EH (cell line): Measurements from ENCODE around the gene TSPAN5.

Source experiments
- DNase-seq: peaks from one replicate; pipeline ENCODE4 v3.0.0-alpha.2; 2015; ENCODE audit warnings: low read depth

TSPAN5 gene

GRCh38 chr4:98517218-98518021 is 141.0 kb downstream of the TSPAN5 start:
- DNase-seq = peak; percentile 69

- peak; percentile 50 for DNase-seq
Observed at GRCh38 chr4:98516441-98517217, 141.8 kb downstream of the TSPAN5 start.

GRCh38 chr4:98516042-98516440 is 142.4 kb downstream of the TSPAN5 start:
- DNase-seq = peak; percentile 92

- peak; percentile 63 for DNase-seq
Observed at GRCh38 chr4:98515470-98515809, 143.0 kb downstream of the TSPAN5 start.

- no peak for DNase-seq
Observed at GRCh38 chr4:98514741-98515469, 143.5 kb downstream of the TSPAN5 start.

- DNase-seq = no peak
Observed at GRCh38 chr4:98512918-98513317, 145.5 kb downstream of the TSPAN5 start.

GRCh38 chr4:98510757-98511517 is 147.5 kb downstream of the TSPAN5 start:
- DNase-seq = peak; percentile 97

- DNase-seq = no peak
Observed at GRCh38 chr4:98510340-98510739, 148.1 kb downstream of the TSPAN5 start.

- DNase-seq = no peak
Observed at GRCh38 chr4:98509721-98510120, 148.7 kb downstream of the TSPAN5 start.

GRCh38 chr4:98508829-98509598 is 149.4 kb downstream of the TSPAN5 start:
- DNase-seq = no peak

- no peak for DNase-seq
Observed at GRCh38 chr4:98508248-98508647, 150.2 kb downstream of the TSPAN5 start.

GRCh38 chr4:98507299-98507698 is 151.1 kb downstream of the TSPAN5 start:
- no peak for DNase-seq

- DNase-seq = no peak
Observed at GRCh38 chr4:98506462-98507132, 151.8 kb downstream of the TSPAN5 start.

- peak; percentile 70 for DNase-seq
Observed at GRCh38 chr4:98505992-98506391, 152.4 kb downstream of the TSPAN5 start.

GRCh38 chr4:98504091-98504490 is 154.3 kb downstream of the TSPAN5 start:
- DNase-seq = no peak

- DNase-seq = peak; percentile 32
Observed at GRCh38 chr4:98503676-98504075, 154.7 kb downstream of the TSPAN5 start.

- no peak for DNase-seq
Observed at GRCh38 chr4:98502624-98503023, 155.8 kb downstream of the TSPAN5 start.

GRCh38 chr4:98502031-98502430 is 156.4 kb downstream of the TSPAN5 start:
- DNase-seq = no peak

GRCh38 chr4:98501383-98501782 is 157.0 kb downstream of the TSPAN5 start:
- peak; percentile 65 for DNase-seq

GRCh38 chr4:98498774-98499173 is 159.6 kb downstream of the TSPAN5 start:
- DNase-seq = no peak
